MM.1S (cell line): ENCODE results near the gene BTBD9.

Experiments
- EZH2 ChIP-seq: fragments of 300-600 bp; sonication (generic); optimal IDR thresholded peaks from 2 replicates; pipeline ENCODE3; 2017; ENCODE audit warnings: low read depth, mild to moderate bottlenecking, antibody characterized with exemption, low read length, mixed read lengths
- EZH2phosphoT487 ChIP-seq: fragments of 300-600 bp; sonication (generic); IDR thresholded peaks from 2 replicates; pipeline ENCODE4 v1.6.1; 2018; ENCODE audit warnings: antibody characterized with exemption, low read length
- TF ChIP-seq, protein P1 (sequence below): fragments of 300-600 bp; sonication (generic); IDR thresholded peaks from 2 replicates; pipeline ENCODE4 v1.5.1; 2016; ENCODE audit warnings: antibody characterized with exemption, low read length, mixed read lengths

DNA sequence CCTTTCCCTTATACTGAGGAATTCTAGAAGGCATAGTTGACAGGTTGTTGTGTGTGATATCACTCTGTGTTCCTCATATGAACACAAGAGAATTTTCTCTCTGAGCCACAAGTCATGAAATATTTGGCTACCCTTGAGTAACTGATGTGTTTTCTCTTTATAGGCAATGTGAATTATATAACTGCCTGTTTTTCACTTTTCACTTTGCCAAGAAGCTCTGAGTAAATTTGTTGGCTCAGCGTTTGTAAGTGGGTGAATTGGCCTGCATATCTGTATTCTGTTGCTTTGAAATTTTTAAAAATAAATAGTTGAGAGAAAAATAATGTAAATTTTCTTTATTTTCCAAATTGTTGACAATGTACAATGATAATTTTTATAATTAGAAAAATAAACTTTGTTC is 5.2 kb upstream of the BTBD9 start:
- TF ChIP-seq, protein P1, sequence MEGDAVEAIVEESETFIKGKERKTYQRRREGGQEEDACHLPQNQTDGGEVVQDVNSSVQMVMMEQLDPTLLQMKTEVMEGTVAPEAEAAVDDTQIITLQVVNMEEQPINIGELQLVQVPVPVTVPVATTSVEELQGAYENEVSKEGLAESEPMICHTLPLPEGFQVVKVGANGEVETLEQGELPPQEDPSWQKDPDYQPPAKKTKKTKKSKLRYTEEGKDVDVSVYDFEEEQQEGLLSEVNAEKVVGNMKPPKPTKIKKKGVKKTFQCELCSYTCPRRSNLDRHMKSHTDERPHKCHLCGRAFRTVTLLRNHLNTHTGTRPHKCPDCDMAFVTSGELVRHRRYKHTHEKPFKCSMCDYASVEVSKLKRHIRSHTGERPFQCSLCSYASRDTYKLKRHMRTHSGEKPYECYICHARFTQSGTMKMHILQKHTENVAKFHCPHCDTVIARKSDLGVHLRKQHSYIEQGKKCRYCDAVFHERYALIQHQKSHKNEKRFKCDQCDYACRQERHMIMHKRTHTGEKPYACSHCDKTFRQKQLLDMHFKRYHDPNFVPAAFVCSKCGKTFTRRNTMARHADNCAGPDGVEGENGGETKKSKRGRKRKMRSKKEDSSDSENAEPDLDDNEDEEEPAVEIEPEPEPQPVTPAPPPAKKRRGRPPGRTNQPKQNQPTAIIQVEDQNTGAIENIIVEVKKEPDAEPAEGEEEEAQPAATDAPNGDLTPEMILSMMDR = no peak
- TF ChIP-seq EZH2 (no peak), EZH2phosphoT487 (no peak)
